ENCODE results near the gene TICAM1.
"Not testable (repeated sequence)": the region's sequence is repeated elsewhere in the genome, so short reads cannot be mapped to it uniquely, and the experiment has no call there.

Gene TICAM1

DNA sequence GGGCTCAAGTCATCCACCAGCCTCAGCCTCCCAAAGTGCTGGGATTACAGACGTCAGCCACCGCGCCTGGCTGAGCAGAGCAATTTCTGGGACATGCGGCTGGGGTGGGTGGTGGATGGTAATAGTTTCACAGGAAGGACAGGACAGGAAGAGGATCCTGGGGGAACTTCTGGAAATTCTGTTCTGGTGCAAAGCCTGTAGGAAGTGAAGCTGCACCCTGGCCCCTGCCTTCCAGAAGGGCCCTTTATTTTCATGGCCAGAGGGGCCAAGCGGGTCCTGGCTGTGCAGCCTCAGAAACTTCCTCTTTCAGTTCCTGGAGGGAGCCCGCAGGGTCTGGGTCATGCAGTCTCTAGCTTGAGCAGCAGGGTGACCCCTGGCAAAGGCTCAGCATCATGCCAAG lies 24.3 kb downstream of the TICAM1 start:
- DNase-seq (ENCODE audit: insufficient read length, low spot score) (no peak), FAIRE-seq (no peak)

DNA sequence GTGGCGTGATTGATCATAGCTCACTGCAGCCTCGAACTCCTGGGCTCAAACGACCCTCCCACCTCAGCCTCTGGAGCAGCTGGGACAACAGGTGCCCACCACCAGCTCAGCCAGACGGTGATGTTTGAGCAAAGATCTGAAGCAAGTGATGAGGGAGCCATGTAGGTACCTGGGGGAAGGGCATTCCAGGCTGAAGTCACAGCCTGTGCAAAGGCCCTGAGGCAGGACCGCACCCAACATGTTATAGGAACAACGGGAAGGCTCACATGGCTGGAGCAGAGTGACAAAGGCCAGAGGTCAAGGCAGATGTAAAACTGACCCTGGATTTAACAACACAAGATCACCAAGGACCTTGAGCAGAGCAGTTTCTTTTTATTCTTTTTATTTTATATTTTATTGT lies 25.1 kb downstream of the TICAM1 start:
- no peak for DNase-seq (ENCODE audit: insufficient read length, low spot score)
- FAIRE-seq: no peak

DNA sequence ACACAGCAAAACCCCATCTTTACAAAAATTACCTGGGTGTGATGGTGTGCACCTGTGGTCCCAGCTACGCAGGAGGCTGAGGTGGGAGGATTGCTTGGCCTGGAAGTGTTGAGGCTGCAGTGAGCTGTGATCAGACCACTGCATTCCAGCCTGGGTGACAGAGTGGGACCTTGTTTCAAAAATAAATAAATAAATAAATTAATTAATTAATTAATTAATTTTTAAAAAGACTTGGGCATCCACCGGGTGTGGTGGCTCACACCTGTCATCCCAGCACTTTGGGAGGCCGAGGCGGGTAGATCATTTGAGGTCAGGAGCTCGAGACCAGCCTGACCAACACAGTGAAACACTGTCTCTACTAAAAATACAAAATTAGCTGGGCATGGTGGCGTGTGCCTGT lies 26.4 kb downstream of the TICAM1 start:
- not testable (repeated sequence) for DNase-seq (ENCODE audit: insufficient read length, low spot score); FAIRE-seq

GRCh38 chr19:4803736-4804695 lies 27.5 kb downstream of the TICAM1 start:
- no peak for FAIRE-seq
- DNase-seq (ENCODE audit: insufficient read length, low spot score): peak; percentile 57

- DNase-seq (ENCODE audit: insufficient read length, low spot score) (no peak), FAIRE-seq (no peak)
Measured at GRCh38 chr19:4802711-4803110, 28.8 kb downstream of the TICAM1 start.

- FAIRE-seq (no peak), DNase-seq (ENCODE audit: insufficient read length, low spot score) (no peak)
Measured at GRCh38 chr19:4801085-4801619, 30.4 kb downstream of the TICAM1 start.

DNA sequence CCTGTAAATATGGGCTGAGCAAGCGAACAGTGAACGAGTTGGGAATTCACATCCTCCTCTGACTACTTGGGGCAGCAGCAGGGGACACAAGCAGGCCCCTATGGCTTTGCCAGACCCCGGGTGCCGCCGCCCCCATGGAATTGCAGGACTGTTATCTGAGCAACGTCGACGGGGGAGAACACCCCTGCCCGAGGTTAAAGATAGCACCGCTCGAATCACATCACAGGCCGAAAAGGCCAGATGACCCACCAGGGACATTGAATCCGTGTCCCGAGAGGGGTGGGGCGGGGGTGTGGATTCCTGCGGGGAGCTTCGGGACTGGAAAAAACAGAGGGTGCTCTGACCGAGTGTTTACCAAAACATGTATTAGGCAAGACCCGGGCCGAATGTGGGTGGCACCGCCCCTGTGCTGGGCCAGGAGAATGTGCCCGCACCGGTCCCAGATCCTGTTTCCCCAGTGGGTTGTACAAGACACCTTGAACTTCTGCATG lies 30.9 kb downstream of the TICAM1 start:
- FAIRE-seq (no peak), DNase-seq (ENCODE audit: insufficient read length, low spot score) (no peak)

DNA sequence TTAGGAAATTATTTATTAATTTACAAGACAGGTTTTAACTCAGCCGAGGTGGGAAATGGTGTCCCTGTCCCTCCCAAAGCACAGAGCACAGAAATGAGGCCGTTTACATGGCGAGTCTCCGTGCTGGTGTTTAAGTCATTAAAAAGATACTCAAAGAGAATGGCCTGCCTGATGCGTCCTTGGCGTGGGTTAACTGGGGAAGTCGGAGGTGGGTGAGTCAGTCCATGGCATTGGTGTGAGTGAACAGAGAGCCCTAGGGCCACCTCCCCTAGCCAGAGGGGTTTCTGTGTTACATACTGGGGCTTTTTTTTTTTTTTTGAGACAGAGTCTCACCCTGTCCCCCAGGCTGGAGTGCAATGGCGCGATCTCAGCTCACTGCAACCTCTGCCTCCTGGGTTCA lies 36.1 kb downstream of the TICAM1 start:
- FAIRE-seq (no peak), DNase-seq (ENCODE audit: insufficient read length, low spot score) (no peak)

DNA sequence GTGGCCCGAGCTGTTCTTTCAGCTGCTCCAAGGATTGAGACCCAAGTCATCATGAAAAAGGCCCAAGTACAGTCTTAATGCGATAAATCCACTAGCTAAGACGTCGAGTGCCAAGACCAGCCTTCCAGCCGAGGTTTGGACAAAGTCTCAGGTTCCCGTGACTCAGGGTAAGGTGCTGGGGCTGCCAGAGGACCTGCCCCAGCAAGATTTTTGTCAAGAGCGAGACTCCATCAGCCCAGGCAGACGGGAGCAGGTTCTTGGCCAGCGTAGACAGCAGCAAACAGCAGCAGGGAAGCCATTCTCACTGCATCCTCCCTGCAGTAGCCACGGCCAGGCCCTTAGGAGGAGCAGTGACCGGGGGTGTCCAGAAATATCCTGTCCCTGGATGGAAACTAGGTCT lies 36.5 kb downstream of the TICAM1 start:
- FAIRE-seq (no peak), DNase-seq (ENCODE audit: insufficient read length, low spot score) (no peak)

DNA sequence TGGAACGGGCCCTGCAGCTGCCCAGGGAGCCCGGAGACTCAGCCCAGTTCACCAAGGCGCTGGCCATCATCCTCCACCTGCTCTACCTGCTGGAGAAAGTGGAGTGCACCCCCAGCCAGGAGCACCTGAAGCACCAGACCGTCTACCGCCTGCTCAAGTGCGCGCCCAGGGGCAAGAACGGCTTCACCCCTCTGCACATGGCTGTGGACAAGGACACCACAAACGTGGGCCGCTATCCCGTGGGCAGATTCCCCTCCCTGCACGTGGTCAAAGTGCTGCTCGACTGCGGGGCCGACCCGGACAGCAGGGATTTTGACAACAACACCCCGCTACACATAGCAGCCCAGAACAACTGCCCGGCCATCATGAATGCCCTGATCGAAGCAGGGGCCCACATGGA lies 38.2 kb downstream of the TICAM1 start:
- DNase-seq (ENCODE audit: insufficient read length, low spot score); FAIRE-seq: not testable (repeated sequence)

GRCh38 chr19:4792866-4793195 lies 38.7 kb downstream of the TICAM1 start:
- not testable (repeated sequence) for FAIRE-seq; DNase-seq (ENCODE audit: insufficient read length, low spot score)

- not testable (repeated sequence) for FAIRE-seq
Measured at GRCh38 chr19:4792019-4792865, 39.3 kb downstream of the TICAM1 start.

DNA sequence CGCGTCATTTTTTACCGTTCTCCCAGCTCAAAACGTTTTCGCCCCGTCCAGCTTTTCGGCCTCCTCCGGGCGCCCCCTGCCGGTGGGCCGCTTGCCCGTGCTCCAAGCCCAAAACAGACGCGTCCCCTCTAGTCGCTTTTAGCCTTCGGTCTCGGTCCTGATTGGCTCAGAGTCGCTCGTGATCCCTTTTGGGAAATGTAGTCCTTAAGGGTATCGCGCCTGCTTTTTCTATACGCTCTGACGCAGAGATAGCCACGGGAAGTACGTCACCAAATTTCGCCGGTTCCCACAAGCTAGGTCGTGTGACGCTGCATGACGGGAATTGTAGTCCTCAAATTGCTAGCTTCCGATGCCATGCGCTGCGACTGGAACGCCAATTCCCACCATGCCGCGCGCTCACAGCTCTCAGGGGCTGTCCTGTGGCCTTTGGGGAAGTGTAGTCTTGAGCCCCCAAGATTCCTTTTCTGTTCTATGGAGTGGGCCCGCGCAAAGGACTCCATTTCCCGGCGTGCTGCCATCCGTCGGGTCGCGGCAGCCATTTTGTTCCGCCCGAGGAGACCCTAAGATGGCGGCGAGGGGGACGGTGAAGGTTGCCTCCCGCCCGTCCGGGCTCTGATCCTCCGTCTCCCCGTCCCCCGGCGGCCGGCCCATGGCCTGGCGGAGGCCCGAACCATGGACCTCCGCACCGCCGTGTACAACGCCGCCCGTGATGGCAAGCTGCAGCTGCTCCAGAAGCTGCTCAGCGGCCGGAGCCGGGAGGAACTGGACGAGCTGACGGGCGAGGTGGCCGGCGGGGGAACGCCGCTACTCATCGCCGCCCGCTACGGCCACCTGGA lies 40.1 kb downstream of the TICAM1 start, which contains the start of gene FEM1A:
TSS of gene FEM1A (plus strand) at position 552 of the 836 bp plus-strand sequence. CDS start at position 673, 121 bp downstream.
- FAIRE-seq (peak; percentile 83), DNase-seq (ENCODE audit: insufficient read length, low spot score) (peak; percentile 98)

More at GRCh38 chr19:4792019-4792865, 39.3 kb downstream of the TICAM1 start:
- not testable (repeated sequence) for DNase-seq (ENCODE audit: insufficient read length, low spot score)

GRCh38 chr19:4786412-4787016 lies 45.0 kb downstream of the TICAM1 start:
- FAIRE-seq: not testable (repeated sequence)

GRCh38 chr19:4781801-4782200 lies 49.7 kb downstream of the TICAM1 start:
- FAIRE-seq (no peak), DNase-seq (ENCODE audit: insufficient read length, low spot score) (no peak)

More at GRCh38 chr19:4786412-4787016, 45.0 kb downstream of the TICAM1 start:
- not testable (repeated sequence) for DNase-seq (ENCODE audit: insufficient read length, low spot score)

DNA sequence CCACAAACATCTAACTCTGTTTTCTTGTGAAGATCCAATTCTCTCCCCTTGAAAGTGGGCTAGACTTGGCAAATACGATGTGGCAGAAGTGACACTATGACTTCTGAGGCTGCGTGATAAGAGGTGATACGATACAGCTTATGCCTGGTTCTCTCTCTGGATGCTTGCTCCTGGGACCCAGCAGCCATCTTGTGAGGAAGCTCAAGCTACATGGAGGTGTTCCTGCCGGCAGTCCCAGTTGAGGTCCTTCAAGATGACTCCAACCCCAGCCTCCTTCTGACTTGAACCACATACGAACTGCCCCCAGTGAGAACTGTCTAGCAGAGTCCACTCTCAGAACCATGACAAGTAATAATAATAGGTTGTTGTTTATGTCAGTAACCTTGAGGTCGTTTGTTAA lies 50.7 kb downstream of the TICAM1 start:
- FAIRE-seq (no peak), DNase-seq (ENCODE audit: insufficient read length, low spot score) (no peak)

GRCh38 chr19:4778124-4778523 lies 53.4 kb downstream of the TICAM1 start:
- not testable (repeated sequence) for FAIRE-seq

GRCh38 chr19:4776436-4777211 lies 54.9 kb downstream of the TICAM1 start:
- DNase-seq (ENCODE audit: insufficient read length, low spot score) (no peak), FAIRE-seq (no peak)

More at GRCh38 chr19:4778124-4778523, 53.4 kb downstream of the TICAM1 start:
- DNase-seq (ENCODE audit: insufficient read length, low spot score): not testable (repeated sequence)

All from HTR-8/SVneo (cell line).